Activated CD4-positive, alpha-beta T cell treated with anti-CD3 and anti-CD28 coated beads for 36 hours (primary cell): ENCODE results near the gene CIROP. TPM values are rescaled to one million over a fixed set of nuclear protein-coding genes. Genes with fewer than 3 reads are reported as not detected.

ENCODE experiments used
- ATAC-seq: fragments of 200-7000 bp; cut with Tn5 transposase; one replicate; pipeline ENCODE4 v1.10.0; 2021; ENCODE audit warnings: mild to moderate bottlenecking, moderate library complexity
- CTCF ChIA-PET: fragments of 350-600 bp; sonication (Branson Sonifier 250); formaldehyde crosslinking; loops from one replicate; lab custom pipeline; 2021; ENCODE audit warnings: antibody characterized with exemption; lab: Charles Lee
- POLR2A ChIA-PET: fragments of 350-600 bp; sonication (Branson Sonifier 250); formaldehyde crosslinking; loops from one replicate; lab custom pipeline; 2021; ENCODE audit warnings: antibody characterized with exemption, inconsistent platforms; lab: Charles Lee
- DNase-seq: peaks from one replicate; pipeline ENCODE4 v3.0.0-alpha.2; 2020
- H3K27ac Mint-ChIP-seq: one replicate; pipeline ENCODE4 v1.8.0; 2021; ENCODE audit warnings: mixed read lengths
- H3K27me3 Mint-ChIP-seq: one replicate; pipeline ENCODE4 v1.8.0; 2021; ENCODE audit warnings: mixed read lengths
- H3K36me3 Mint-ChIP-seq: one replicate; pipeline ENCODE4 v1.8.0; 2021; ENCODE audit warnings: low read depth, mixed read lengths
- H3K4me1 Mint-ChIP-seq: one replicate; pipeline ENCODE4 v1.8.0; 2021; ENCODE audit warnings: mixed read lengths
- H3K4me3 Mint-ChIP-seq: one replicate; pipeline ENCODE4 v1.8.0; 2021; ENCODE audit warnings: mild to moderate bottlenecking, moderate library complexity, mixed read lengths
- H3K9me3 Mint-ChIP-seq: one replicate; pipeline ENCODE4 v1.8.0; 2021; ENCODE audit warnings: low read depth, mixed read lengths
- intact Hi-C, 2 experiments: fragments of 100-400 bp; cut with DNase I in 1 of 2; cut with micrococcal nuclease in 1 of 2; formaldehyde crosslinking; loops; one replicate each; pipeline versions ENCODE4 v1.14.2 to v1.15.1; 2022 to 2024; cut with DNase I, micrococcal nuclease
- total RNA-seq, 2 experiments: library from RNA; stranded (reverse); gene quantifications; one replicate each; pipeline ENCODE4 v1.2.3, GENCODE V29; 2021

The CIROP gene
- total RNA-seq, 2 experiments from 2014 or later = not detected

DNA sequence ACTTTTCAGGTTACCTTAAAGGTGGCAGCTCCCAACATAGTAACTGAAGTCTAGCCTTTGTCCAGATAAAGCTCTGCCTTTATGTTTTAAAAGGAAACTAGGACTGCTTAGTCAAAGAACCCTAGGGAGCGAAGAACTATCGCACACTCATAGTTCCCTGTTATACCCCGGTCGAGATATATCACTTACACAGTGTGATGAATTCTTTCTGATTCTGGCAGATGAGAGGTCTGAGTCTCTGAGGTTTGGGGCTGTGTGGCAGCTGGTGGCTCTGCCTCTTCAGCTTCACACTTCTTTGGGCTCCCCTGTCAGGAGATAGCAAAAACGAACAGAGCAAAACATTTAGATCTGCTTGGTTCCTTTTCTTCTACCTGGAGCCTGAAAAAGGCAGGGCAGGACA, 26.8 kb downstream of the CIROP start:
- H3K36me3 Mint-ChIP-seq = peaks cover 49% of the 10 kb centered on the region
- POLR2A ChIA-PET = interaction anchor here (0.7 kb wide), 1 partner anchor 12 kb away, joined by 3 read pairs; no protein-coding TSS in a partner anchor

GRCh38 chr14:23076785-23077408, 27.9 kb downstream of the CIROP start:
- peak overlapping the region; percentile 17 for H3K27ac Mint-ChIP-seq

More for the DNA sequence above, 26.8 kb downstream of the CIROP start:
- ATAC-seq (peak; percentile 26), DNase-seq (no peak)
- CTCF ChIA-PET = interaction anchor here (0.9 to 4.8 kb wide), 20 partner anchors 11 to 123 kb away, joined by 3 to 58 read pairs (median 11); partner anchors contain the start of genes ACIN1, C14orf119, CDH24 and CEBPE
- Mint-ChIP-seq H3K4me1 (no peaks in the 10 kb centered on the region), H3K9me3 (no peaks in the 10 kb centered on the region), H3K27me3 (no peaks in the 10 kb centered on the region), H3K27ac (peak overlapping the region; percentile 42), H3K4me3 (no peak overlapping the region)
- intact Hi-C loops = loop anchor here in 1 of 2 experiments (1.0 kb wide), 1 partner anchor 31 kb away; no protein-coding TSS in a partner anchor

GRCh38 chr14:23074906-23075305, 29.9 kb downstream of the CIROP start:
- ATAC-seq (no peak), DNase-seq (no peak)
- Mint-ChIP-seq H3K9me3 (no peaks in the 10 kb centered on the region), H3K27ac (no peak overlapping the region), H3K4me1 (peaks cover 18% of the 10 kb centered on the region), H3K27me3 (no peaks in the 10 kb centered on the region), H3K4me3 (no peak overlapping the region), H3K36me3 (peaks cover 49% of the 10 kb centered on the region)
- intact Hi-C loops = loop anchor here in 1 of 2 experiments (5.0 kb wide), 1 partner anchor 227 kb away; the partner anchor contains the start of gene PPP1R3E
- ChIA-PET POLR2A (no interaction called here), CTCF (interaction anchor here (1.0 to 4.8 kb wide), 4 partner anchors 10 to 45 kb away, joined by 3 to 36 read pairs (median 18); partner anchors contain the start of genes ACIN1, C14orf119 and CEBPE)

More at GRCh38 chr14:23076785-23077408, 27.9 kb downstream of the CIROP start:
- peak; percentile 59 for ATAC-seq
- H3K36me3 Mint-ChIP-seq = peaks cover 59% of the 10 kb centered on the region
- H3K27me3 Mint-ChIP-seq = no peaks in the 10 kb centered on the region
- CTCF ChIA-PET = interaction anchor here (0.5 to 4.8 kb wide), 38 partner anchors 9 to 511 kb away, joined by 3 to 58 read pairs (median 4); partner anchors contain the start of genes ACIN1, C14orf119, CDH24 and CEBPE
- intact Hi-C loops = loop anchor here in 1 of 2 experiments (1.0 kb wide), 1 partner anchor 32 kb away; no protein-coding TSS in a partner anchor
- POLR2A ChIA-PET = interaction anchor here (1.1 kb wide), 1 partner anchor 9 kb away, joined by 3 read pairs; no protein-coding TSS in a partner anchor
- no peaks in the 10 kb centered on the region for H3K9me3 Mint-ChIP-seq
- peaks cover 5% of the 10 kb centered on the region for H3K4me1 Mint-ChIP-seq
- no peak overlapping the region for H3K4me3 Mint-ChIP-seq
- DNase-seq = peak; percentile 46

- DNase-seq = no peak
- POLR2A ChIA-PET = interaction anchor here (0.6 to 2.4 kb wide), 7 partner anchors 14 to 484 kb away, joined by 3 to 27 read pairs (median 3); partner anchors contain the start of genes ACIN1, C14orf119 and CDH24
- ATAC-seq = no peak
- Mint-ChIP-seq H3K9me3 (no peaks in the 10 kb centered on the region), H3K4me1 (peaks cover 32% of the 10 kb centered on the region), H3K27ac (peak overlapping the region; percentile 90), H3K4me3 (peak overlapping the region; percentile 92), H3K36me3 (peaks cover 46% of the 10 kb centered on the region), H3K27me3 (no peaks in the 10 kb centered on the region)
- CTCF ChIA-PET = interaction anchor here (0.7 to 4.2 kb wide), 30 partner anchors 9 to 386 kb away, joined by 3 to 34 read pairs (median 6); partner anchors contain the start of genes ACIN1, AJUBA, C14orf119 and CDH24
- intact Hi-C loops = loop anchor here (1.0 to 5.0 kb wide), 3 partner anchors 23 to 230 kb away; partner anchors contain the start of genes ACIN1 (in 2 of the 2), C14orf119 (in 2 of the 2) and PPP1R3E (in 1 of the 2)
Measured at GRCh38 chr14:23071921-23072539, 32.8 kb downstream of the CIROP start.

- no peaks in the 10 kb centered on the region for H3K9me3 Mint-ChIP-seq
- H3K27me3 Mint-ChIP-seq = no peaks in the 10 kb centered on the region
- peak overlapping the region; percentile 92 for H3K4me3 Mint-ChIP-seq
- ChIA-PET POLR2A (interaction anchor here (0.6 to 2.4 kb wide), 8 partner anchors 13 to 484 kb away, joined by 3 to 27 read pairs (median 3); partner anchors contain the start of genes ACIN1, C14orf119 and CDH24), CTCF (interaction anchor here (0.7 to 4.2 kb wide), 31 partner anchors 9 to 486 kb away, joined by 3 to 34 read pairs (median 7); partner anchors contain the start of genes ACIN1, AJUBA, C14orf119 and CDH24)
- peak; percentile 98 for ATAC-seq
- peaks cover 32% of the 10 kb centered on the region for H3K4me1 Mint-ChIP-seq
- peak overlapping the region; percentile 90 for H3K27ac Mint-ChIP-seq
- intact Hi-C loops = loop anchor here (1.0 to 5.0 kb wide), 3 partner anchors 24 to 231 kb away; partner anchors contain the start of genes ACIN1 (in 2 of the 2), C14orf119 (in 2 of the 2) and PPP1R3E (in 1 of the 2)
- DNase-seq = peak; percentile 91
- H3K36me3 Mint-ChIP-seq = peaks cover 51% of the 10 kb centered on the region
Measured at GRCh38 chr14:23071244-23071920, 33.4 kb downstream of the CIROP start.

DNA sequence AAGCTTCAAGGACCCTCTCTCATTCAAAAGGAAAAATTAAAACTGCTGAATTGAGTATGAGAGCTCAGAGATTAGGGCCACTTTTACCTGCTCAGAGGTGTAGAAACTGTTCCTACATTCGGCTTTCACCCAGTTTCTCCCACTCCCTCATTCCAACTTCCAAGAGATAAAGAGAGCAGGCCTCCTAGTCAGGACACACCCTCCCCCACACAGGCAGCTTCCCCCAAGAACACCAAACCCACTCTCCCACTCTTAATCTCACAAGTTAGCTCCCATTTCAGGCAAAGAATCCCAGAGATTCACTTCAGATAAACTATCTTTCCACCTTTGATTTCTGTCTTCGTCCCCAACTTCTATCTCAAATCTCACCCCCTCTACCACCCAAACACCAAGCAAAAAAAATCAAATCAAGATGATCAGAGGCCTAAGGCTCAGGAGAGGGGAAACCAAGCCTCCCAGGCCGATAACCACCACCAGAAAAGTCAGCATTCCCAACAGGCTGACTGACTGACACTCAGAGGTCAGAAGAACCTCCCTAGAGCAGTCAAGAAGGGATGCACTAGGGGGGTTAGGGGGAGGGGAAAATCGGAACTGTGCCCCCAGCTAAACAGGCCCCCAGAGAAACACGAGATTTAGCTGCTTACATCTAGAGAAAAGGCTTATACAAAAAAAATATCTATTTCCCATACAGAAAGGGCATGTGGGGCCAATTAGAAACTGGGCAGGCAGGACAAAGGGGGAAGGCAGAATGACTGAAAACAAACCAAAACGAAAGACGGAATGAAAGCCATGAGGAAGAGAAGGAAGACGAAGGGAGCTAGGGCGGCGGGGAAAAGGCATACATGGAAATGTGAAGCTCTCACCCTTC, 34.3 kb downstream of the CIROP start:
- intact Hi-C loops = loop anchor here (1.0 to 5.0 kb wide), 3 partner anchors 25 to 232 kb away; partner anchors contain the start of genes ACIN1 (in 2 of the 2), C14orf119 (in 2 of the 2) and PPP1R3E (in 1 of the 2)
- DNase-seq (no peak), ATAC-seq (no peak)
- POLR2A ChIA-PET = interaction anchor here (0.6 to 2.4 kb wide), 5 partner anchors 13 to 59 kb away, joined by 3 to 27 read pairs (median 3); partner anchors contain the start of genes ACIN1, C14orf119 and CDH24
- H3K4me3 Mint-ChIP-seq = peak overlapping the region; percentile 92
- peaks cover 37% of the 10 kb centered on the region for H3K4me1 Mint-ChIP-seq
- peaks cover 50% of the 10 kb centered on the region for H3K36me3 Mint-ChIP-seq
- H3K9me3 Mint-ChIP-seq = no peaks in the 10 kb centered on the region
- H3K27me3 Mint-ChIP-seq = no peaks in the 10 kb centered on the region
- H3K27ac Mint-ChIP-seq = peak overlapping the region; percentile 90
- CTCF ChIA-PET = interaction anchor here (0.5 to 4.2 kb wide), 32 partner anchors 8 to 1281 kb away, joined by 3 to 34 read pairs (median 6); partner anchors contain the start of genes ACIN1, AJUBA, C14orf119 and CDH24

DNA sequence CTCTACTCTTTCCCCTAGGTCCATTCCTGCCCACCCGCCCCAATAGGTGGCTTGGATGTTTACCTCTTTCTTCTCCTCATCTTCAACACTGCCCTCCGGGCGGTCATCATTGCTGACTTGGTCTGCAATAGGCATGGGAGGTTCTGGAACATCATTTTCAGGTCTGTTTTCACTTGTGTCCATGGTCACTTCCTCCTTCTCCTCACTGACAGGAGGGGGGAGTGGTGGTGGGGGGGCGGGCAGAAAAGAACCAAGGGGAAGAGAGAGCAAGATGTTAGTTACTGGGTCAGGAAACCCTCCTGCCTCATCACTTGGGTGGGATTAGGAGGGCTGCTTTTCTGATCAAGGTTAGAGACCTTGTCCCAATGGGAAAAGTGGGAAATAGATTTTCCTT, 35.4 kb downstream of the CIROP start:
- ChIA-PET CTCF (interaction anchor here (0.6 to 19.3 kb wide), 61 partner anchors 8 to 513 kb away, joined by 3 to 751 read pairs (median 6); partner anchors contain the start of genes ACIN1, AJUBA, C14orf119 and CDH24), POLR2A (interaction anchor here (0.6 to 1.4 kb wide), 6 partner anchors 11 to 139 kb away, joined by 3 to 13 read pairs (median 3); partner anchors contain the start of genes ACIN1 and C14orf119)
- Mint-ChIP-seq H3K27ac (peak overlapping the region; percentile 17), H3K27me3 (no peaks in the 10 kb centered on the region), H3K9me3 (no peaks in the 10 kb centered on the region), H3K36me3 (peaks cover 54% of the 10 kb centered on the region), H3K4me1 (peaks cover 37% of the 10 kb centered on the region), H3K4me3 (peak overlapping the region; percentile 92)
- ATAC-seq (no peak), DNase-seq (no peak)
- intact Hi-C loops = loop anchor here (1.0 kb wide), 2 partner anchors 40 to 118 kb away; no protein-coding TSS in a partner anchor

DNA sequence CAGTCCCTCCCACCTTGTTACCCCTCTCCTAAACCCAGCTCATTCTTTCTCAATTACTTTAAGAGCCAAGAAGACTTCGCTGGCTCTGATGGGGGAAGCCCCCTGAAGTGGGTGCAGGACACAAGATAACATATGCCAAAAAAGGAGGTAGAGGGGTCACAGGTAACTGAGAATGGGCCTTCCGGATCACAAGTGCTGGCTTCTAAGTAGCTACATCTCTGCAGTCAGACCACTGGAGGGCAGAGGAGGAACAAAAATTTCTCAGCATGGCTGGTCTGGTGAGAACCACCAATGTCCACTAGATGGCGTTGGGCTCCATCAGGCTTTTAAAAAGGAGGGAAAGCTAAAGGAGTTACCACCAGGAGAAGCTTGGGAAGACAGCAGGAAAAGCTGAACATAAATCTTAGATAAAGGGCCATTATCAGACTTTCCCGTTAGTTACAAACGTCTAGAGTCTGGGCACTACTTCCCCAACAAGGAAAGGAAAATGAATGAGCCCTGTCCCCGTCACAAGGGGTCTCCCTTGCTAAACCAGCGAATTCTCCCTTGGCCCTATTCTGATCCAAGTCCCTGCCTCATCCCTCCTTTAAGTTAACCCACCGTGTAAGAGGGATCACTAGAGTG, 35.9 kb downstream of the CIROP start:
- CTCF ChIA-PET = interaction anchor here (0.6 to 19.3 kb wide), 70 partner anchors 9 to 1713 kb away, joined by 3 to 751 read pairs (median 4); partner anchors contain the start of genes ACIN1, AJUBA, C14orf119 and CDH24
- H3K4me1 Mint-ChIP-seq = peaks cover 37% of the 10 kb centered on the region
- H3K9me3 Mint-ChIP-seq = no peaks in the 10 kb centered on the region
- H3K36me3 Mint-ChIP-seq = peaks cover 59% of the 10 kb centered on the region
- POLR2A ChIA-PET = interaction anchor here (0.6 to 1.4 kb wide), 8 partner anchors 11 to 139 kb away, joined by 3 to 13 read pairs (median 4); partner anchors contain the start of genes ACIN1 and C14orf119
- H3K27ac Mint-ChIP-seq = peak overlapping the region; percentile 80
- intact Hi-C loops = loop anchor here (1.0 kb wide), 2 partner anchors 40 to 118 kb away; no protein-coding TSS in a partner anchor
- ATAC-seq (peak; percentile 79), DNase-seq (peak; percentile 84)
- H3K27me3 Mint-ChIP-seq = no peaks in the 10 kb centered on the region
- H3K4me3 Mint-ChIP-seq = peak overlapping the region; percentile 5
